ENCODE results near the gene OIT3. TPM values are rescaled to one million over a fixed set of nuclear protein-coding genes. Genes with fewer than 3 reads are reported as not detected.

The OIT3 gene
- total RNA-seq, 1 donor from 2014 or later, result 0.47 TPM

GRCh38 chr10:72952642-72953158 is 59.2 kb downstream of the OIT3 start:
- DNase-seq, result no peak

- DNase-seq, result no peak
These were observed 60.1 kb downstream of the OIT3 start for GRCh38 chr10:72953687-72954086.

GRCh38 chr10:72954230-72954595 is 60.7 kb downstream of the OIT3 start:
- no peak for DNase-seq

DNA sequence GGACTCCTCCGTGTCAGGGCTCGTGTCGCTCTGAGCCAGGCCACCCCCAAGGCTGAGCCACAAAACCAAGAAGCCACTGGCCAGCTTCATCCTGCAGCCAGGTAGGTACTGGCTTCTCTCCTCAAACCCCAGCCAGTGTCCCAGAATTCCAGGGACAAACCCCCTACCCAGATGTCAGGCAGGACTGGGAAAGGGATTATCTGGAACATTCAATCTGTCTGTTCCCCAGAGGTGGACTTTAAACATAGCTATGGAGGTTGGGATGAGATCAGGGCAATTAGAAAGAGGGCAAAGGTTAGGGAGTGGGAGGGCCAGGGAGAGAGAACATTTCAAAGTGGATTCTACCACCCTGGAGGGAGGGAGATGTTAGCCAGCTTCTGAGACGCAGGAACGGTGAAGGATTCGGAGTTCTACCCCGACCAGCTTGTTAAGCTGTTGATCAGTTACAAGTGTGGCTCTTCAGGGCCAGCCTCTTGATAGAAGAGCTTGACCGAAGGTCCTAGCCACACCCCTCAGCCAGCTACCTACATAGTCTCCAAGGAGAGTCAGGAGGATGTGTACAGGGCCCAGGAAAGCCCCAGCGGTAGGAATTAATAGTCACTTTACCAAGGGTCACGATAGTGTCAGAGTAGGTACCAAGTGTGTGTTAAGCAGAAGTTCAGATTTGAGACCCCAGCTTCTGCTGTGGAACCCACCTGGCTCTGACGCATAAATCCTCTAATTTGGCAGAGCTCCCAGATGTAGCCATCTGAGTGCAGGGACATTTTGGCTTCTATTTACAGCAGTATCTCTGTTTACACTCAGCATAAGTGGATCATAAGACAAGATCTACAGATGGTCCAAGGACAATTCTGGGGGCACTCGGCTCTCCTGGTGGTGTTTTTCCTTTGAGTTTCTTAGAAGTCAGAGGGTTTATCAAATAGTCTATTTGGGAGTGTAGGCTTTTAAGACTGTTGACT is 61.3 kb downstream of the OIT3 start, which contains the start of gene PLA2G12B:
Gene PLA2G12B, minus strand, starts transcription at position 211 of the 959 bp plus-strand sequence. Its CDS starts 121 bp downstream, at position 90.
- DNase-seq, result no peak

DNA sequence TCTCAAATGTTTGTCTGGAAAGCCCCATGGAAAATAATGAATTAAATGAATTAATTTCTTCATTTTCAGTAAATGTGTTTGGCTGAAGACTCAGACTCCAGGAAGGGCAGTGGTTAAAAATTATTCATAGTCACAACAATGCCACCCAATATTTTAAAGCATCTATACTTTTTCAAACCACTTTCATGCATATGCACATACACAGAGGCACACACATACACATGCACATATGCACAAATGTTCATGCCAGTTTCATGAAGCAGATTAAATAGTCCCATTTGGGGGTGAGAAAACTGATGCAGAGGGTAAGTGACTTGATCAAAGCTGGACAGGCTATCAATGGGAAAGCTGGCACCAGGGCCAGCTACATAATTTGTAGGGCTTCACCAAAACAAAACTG is 62.5 kb downstream of the OIT3 start:
- no peak for DNase-seq

DNA sequence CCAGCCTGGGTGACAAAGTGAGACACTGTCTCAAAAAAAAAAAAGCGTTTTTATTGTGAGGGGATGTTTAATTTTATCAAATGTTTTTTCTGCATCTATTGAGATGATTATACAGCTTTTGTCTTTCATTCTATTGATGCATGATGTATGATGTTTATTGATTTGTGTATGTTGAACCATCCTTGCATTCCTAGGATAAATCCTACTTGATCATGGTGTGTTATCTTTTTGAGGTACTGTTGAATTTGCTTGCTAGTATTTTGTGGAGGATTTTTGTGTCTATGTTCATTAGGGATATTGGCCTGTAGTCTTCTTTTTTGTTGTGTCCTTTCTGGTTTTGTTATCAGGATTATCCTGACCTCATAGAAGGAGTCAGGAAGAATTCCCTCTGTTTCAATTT is 83.3 kb downstream of the OIT3 start:
- DNase-seq, result no peak

DNA sequence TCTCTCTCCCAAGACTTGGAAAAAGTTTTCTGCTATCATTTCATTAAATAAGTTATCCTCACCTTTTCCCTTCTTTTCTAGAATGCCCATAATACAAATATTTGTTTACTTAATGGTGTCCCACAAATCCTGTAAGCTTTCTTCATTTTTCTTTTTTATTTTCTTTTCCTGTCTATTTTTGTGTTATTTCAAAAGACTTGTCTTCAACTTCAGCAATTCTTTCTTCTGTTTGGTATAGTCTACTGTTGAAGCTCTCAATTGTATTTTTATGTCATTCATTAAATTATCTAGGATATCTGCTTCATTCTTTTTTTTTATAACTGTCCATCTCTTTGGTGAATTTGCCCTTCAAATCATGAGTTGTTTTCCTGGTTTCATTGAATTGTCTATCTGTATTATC is 86.2 kb downstream of the OIT3 start:
- DNase-seq, result no peak

GRCh38 chr10:72980348-72980747 is 86.8 kb downstream of the OIT3 start:
- DNase-seq, result no peak

GRCh38 chr10:72981028-72981881 is 87.7 kb downstream of the OIT3 start:
- no peak for DNase-seq

DNA sequence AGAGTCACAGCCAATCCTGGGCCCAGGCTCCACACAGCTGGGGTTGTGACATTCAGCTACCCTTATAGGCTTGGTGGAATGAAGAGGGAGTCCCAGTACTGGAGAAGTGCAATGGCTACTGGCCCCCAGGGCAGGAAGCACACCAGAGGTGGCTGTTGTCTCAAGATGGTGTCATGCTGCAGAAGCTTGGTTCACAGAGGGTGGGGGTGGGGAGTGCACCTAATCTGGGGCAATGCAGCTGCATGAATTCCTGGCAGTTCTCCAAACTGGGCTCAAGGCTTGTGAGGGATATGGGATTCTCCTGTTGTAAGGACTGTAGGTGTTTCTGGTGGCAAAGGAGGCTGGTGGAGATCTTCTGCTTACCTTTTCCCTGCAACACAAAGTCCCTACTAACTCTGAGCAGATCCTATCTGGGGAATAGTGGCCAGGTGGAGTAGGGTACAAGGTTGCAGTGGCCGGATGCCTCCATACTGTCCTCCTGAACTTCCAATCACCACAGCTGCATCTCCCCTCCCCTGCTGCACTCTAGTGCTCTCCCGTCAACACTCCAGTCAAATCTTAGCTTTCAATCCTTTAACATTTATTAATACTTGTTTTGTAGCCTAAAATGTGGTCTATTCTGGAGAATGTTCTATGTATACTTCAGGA is 88.5 kb downstream of the OIT3 start:
- no peak for DNase-seq

Other genes starting within 250 kb of the OIT3 start
- 41.0 TPM for gene MCU, start 201.6 kb upstream of the OIT3 start, total RNA-seq
- gene PLA2G12B, start 61.1 kb downstream of the OIT3 start, total RNA-seq, result not detected
- gene P4HA1, start 203.1 kb downstream of the OIT3 start, total RNA-seq, result 41.3 TPM
- 0.31 TPM for gene NUDT13, start 216.7 kb downstream of the OIT3 start, total RNA-seq